ENCODE data around the gene VPS8.

The VPS8 gene

GRCh38 chr3:185062191-185062590 is 250.2 kb downstream of the VPS8 start:
- H3K4me3 ChIP-seq (ENCODE audit: low read depth, low read length): no peak overlapping the region
- no peak for TF ChIP-seq CTCF (IDR thresholded peaks at IDR 0.05; ENCODE audit: low read depth, low read length, missing control alignments)
- in situ Hi-C loops (cut with HindIII; ENCODE audit: low sequenced_read_pairs): no loop called here
- DNase-seq (ENCODE audit: low read depth): no peak

- DNase-seq (ENCODE audit: low read depth): no peak
- in situ Hi-C loops (cut with HindIII; ENCODE audit: low sequenced_read_pairs): no loop called here
- no peak overlapping the region for H3K4me3 ChIP-seq (ENCODE audit: low read depth, low read length)
- TF ChIP-seq CTCF (IDR thresholded peaks at IDR 0.05; ENCODE audit: low read depth, low read length, missing control alignments): no peak
These were observed 251.5 kb downstream of the VPS8 start for GRCh38 chr3:185063431-185063830.

- in situ Hi-C loops (cut with HindIII; ENCODE audit: low sequenced_read_pairs): no loop called here
- no peak for TF ChIP-seq CTCF (IDR thresholded peaks at IDR 0.05; ENCODE audit: low read depth, low read length, missing control alignments)
These were observed 253.1 kb downstream of the VPS8 start for GRCh38 chr3:185065059-185065458.

GRCh38 chr3:185066251-185066650 is 254.3 kb downstream of the VPS8 start:
- no peak for TF ChIP-seq CTCF (IDR thresholded peaks at IDR 0.05; ENCODE audit: low read depth, low read length, missing control alignments)
- no peak overlapping the region for H3K4me3 ChIP-seq (ENCODE audit: low read depth, low read length)
- no peak for DNase-seq (ENCODE audit: low read depth)
- in situ Hi-C loops (cut with HindIII; ENCODE audit: low sequenced_read_pairs): no loop called here

More at GRCh38 chr3:185065059-185065458, 253.1 kb downstream of the VPS8 start:
- no peak overlapping the region for H3K4me3 ChIP-seq (ENCODE audit: low read depth, low read length)
- no peak for DNase-seq (ENCODE audit: low read depth)

- no peak for TF ChIP-seq CTCF (IDR thresholded peaks at IDR 0.05; ENCODE audit: low read depth, low read length, missing control alignments)
- in situ Hi-C loops (cut with HindIII; ENCODE audit: low sequenced_read_pairs): no loop called here
- H3K4me3 ChIP-seq (ENCODE audit: low read depth, low read length): no peak overlapping the region
- no peak for DNase-seq (ENCODE audit: low read depth)
These were observed 255.2 kb downstream of the VPS8 start for GRCh38 chr3:185067173-185067572.

- no peak for DNase-seq (ENCODE audit: low read depth)
- no peak overlapping the region for H3K4me3 ChIP-seq (ENCODE audit: low read depth, low read length)
- in situ Hi-C loops (cut with HindIII; ENCODE audit: low sequenced_read_pairs): no loop called here
- no peak for TF ChIP-seq CTCF (IDR thresholded peaks at IDR 0.05; ENCODE audit: low read depth, low read length, missing control alignments)
These were observed 257.4 kb downstream of the VPS8 start for GRCh38 chr3:185069037-185070030.
